HG03095 (cell line): ENCODE results near the gene DNAJB4.
"Not testable (repeated sequence)": the region's sequence is repeated elsewhere in the genome, so short reads cannot be mapped to it uniquely, and the experiment has no call there.

Source experiments
- ATAC-seq: cut with Tn5 transposase; IDR thresholded peaks from one replicate; pipeline ENCODE4 v1.9.1; 2021; ENCODE audit warnings: moderate library complexity; ENCODE audit not compliant: unreplicated experiment

Gene DNAJB4

DNA sequence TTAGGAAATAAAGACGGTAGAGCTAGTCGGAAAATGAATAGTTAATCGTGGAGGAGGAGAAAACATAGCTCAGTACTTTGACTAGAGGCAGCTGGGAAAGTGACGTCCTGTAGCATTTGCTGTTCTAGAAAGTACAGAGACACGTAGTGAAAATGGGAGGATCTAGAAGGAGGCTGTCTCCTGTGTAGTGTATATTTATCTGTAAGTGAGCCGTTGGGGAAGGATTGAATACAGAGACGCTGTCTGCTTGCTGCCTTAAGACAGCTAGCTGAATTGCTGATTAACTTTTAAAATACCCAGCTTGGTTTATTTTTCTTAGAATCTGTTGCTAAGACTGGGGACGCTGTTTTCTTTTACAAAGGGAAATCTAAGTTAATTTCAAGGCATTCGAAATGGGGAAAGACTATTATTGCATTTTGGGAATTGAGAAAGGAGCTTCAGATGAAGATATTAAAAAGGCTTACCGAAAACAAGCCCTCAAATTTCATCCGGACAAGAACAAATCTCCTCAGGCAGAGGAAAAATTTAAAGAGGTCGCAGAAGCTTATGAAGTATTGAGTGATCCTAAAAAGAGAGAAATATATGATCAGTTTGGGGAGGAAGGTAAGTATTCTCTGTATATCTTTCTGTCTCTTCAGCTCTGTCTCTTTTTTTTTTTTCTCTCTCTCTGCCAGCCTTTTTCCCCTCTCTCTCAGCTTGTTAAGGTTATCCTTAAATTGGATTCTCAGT is at the start of gene DNAJB4:
Gene DNAJB4, plus strand, starts transcription at position 221 of the 729 bp plus-strand sequence. Its CDS starts 172 bp downstream, at position 393.
- peak; percentile 97 for ATAC-seq

GRCh38 chr1:77955709-77956108 is 49.0 kb upstream of the DNAJB4 start:
- no peak for ATAC-seq

DNA sequence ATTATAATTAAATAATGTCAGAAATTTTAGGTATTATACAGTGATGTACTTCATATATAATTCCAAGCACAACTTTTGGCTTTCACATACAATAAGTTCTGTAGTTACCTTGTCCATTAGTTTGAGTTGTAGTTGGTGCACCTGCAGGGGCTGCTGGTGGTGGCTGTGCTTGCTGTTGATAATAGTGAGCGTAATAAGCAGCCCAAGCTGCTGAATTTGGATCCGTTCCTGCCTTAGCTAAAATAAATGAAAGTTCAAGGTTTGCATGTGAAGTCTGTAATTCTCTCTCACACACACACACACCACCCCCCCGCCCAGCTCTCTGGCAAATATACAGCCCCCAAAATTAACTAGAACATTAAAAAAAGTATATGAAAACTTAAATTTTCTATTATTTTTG is 48.3 kb upstream of the DNAJB4 start:
- ATAC-seq = no peak

DNA sequence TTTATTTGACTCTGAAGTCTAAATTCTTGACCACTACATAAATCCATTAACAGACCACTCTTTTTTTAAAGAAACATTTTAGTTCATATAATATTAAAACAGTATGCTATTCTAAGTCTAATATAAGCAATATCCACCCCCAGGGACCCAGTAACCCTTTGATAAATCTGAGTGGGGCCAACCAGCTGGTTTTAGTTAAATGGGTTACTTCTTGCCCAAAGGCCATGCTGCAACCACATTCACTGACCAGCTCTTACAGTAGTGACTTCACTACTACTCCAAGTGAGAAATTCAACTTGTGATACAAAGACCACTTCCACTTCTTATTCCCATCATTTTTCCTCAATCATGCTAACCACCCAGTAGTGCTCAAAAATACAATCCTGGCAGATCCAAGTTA is 46.3 kb upstream of the DNAJB4 start:
- ATAC-seq = no peak

GRCh38 chr1:77958850-77959249 is 45.9 kb upstream of the DNAJB4 start:
- ATAC-seq = no peak

- ATAC-seq = no peak
These were observed 43.3 kb upstream of the DNAJB4 start for GRCh38 chr1:77961392-77961791.

- no peak for ATAC-seq
These were observed 38.4 kb upstream of the DNAJB4 start for GRCh38 chr1:77966291-77966690.

DNA sequence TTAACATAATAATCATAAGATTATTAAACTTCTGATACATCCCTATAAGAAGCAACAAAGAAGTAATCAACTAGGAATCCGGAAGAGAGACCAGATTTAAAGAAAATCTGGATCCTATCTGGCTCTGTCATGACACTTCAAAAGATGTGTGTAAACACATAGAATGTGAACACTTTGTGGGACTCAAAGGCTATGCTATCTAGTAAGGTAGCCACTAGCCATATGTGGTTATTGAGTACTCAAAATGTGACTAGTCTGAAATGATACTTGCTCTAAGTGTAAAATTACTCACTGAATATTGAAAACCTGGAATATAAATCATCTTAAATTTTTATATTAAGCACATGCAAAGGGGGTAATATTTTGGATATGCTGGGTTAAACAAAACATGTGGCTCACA is 34.5 kb upstream of the DNAJB4 start:
- ATAC-seq = no peak

GRCh38 chr1:77972080-77972479 is 32.7 kb upstream of the DNAJB4 start:
- no peak for ATAC-seq

DNA sequence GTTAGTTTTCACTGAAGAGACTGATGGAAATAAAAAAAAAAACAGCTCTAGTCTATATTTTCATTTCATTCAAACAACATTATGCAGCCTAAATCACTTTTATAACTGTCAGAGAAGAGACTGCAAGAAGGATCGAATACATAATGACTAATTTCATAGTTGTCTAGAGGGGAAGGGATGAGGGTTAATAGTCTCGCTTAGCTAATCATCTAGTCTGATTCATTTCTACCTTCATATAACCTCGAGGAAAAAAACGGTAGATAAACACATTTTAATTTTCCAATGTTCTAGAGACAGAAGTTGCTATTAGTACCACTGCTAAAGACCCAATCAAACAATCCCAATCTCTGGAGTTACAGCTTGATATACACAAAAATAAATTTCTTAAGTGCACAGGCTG is 29.4 kb upstream of the DNAJB4 start:
- ATAC-seq = no peak

DNA sequence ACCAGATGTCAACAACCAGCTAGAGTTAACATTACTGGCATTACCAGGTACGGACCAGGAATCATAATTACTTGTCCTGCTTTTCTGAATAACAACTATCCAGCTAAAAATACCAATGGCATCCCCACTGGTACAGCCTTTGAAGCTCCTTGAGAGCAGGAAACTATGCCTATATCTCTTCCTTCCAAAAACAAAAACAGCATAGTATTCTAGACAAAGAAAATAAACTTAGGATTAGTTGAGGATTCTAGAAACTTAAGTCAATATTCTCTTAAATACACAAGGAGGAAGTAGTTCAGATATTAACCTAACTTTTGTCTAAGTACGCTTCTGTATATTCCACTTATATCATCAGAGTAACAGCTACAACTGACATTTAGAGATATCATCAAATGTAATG is 28.8 kb upstream of the DNAJB4 start:
- no peak for ATAC-seq

GRCh38 chr1:77976433-77977076 is 28.2 kb upstream of the DNAJB4 start:
- ATAC-seq = no peak

DNA sequence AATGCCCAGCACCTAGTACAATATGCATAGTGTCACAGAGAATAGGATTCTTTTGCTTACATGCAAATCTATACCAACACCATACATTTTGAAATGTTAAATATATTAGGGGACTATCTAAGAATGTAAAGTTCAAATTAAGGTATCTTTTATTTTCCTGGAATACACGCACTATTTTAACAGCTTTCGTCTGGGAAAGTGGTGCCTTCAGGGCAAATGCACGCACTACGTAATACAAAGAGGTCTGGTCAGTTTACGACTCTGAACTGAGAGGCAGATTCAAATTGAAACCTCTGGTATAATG is 26.8 kb upstream of the DNAJB4 start:
- ATAC-seq = no peak

DNA sequence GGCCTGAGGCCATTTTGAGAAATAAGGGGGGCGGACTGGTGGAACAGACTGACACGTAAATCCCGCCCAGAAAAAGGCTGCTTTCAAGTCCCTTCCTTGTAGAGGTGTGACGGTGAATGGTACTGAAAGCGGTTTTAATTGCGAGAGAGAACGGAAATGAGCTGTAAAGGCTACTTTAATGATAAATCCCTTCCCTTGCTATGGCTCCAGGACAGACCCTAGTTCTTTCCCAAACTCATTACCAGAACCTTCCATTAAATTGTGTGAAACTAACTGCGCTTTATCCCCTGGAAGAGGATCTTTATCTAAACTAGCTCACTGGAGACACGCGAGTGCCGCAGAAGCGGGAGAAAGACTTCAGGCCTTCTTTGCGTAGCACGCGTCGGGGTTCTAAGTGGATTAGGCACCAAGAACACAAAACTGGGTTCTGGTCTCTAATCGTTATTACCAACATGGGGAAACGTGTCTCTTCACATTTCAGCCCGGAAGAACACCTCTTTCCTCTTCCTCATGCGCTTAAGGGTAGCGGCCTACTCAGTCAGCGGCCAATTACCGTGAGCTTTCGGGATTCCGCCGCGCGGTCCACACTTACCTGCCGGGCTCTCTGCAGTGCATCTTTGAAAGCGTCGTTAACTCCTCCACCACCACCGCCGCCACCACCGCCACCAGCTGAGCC is 26.3 kb upstream of the DNAJB4 start:
- ATAC-seq = peak; percentile 69

GRCh38 chr1:77978969-77979876 is 25.5 kb upstream of the DNAJB4 start, which contains the start of gene FUBP1:
FUBP1 (minus strand) TSS chr1:77979072; CDS start chr1:77979004, 68 bp downstream.
- ATAC-seq = peak; percentile 71

GRCh38 chr1:77983352-77983996 is 21.3 kb upstream of the DNAJB4 start:
- not testable (repeated sequence) for ATAC-seq

- ATAC-seq = no peak
These were observed 20.8 kb upstream of the DNAJB4 start for GRCh38 chr1:77983997-77984355.

DNA sequence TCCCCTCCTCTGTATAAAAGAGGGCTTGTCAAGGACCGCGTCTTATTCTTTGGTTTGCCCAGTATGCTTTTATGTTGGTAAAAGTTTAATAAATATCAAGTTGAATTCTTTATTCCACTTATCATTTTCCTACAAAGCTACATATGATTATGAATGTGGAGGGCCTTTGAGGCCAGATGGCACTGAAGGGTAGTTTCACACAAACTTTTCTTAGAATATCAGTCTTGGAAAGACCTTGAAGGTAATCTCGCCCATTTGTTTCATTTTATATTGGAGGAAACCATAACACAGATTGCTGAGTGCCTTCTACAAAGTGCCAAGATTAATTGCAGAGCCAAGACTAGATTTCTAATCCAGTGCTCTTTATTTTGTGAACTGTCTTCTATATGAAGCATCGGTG is 20.1 kb upstream of the DNAJB4 start:
- no peak for ATAC-seq

- ATAC-seq = no peak
These were observed 17.9 kb upstream of the DNAJB4 start for GRCh38 chr1:77986810-77987209.

GRCh38 chr1:77987919-77988318 is 16.8 kb upstream of the DNAJB4 start:
- no peak for ATAC-seq

DNA sequence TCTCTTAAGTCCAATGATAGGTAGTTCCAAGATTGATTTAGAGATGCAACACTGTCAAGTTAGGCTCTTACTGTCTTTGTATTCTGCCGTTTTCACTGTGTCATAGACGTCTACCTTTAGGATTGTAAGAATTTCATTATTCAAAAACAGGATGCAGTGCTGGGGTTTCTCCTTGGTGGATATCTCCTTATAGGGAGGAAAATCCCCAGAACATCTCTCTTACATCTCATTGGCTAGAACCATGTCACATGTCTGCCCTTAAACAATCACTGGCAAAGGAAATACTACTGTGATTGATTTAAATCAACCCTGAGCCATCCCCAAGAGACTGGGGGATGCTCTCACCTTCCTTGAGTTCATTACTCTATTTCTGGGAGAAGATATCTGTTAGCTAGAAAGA is 15.0 kb upstream of the DNAJB4 start:
- no peak for ATAC-seq
